ENCODE measurements around the gene TAS2R14.

The TAS2R14 gene

GRCh38 chr12:10909462-10909861 is 29.6 kb downstream of the TAS2R14 start, which contains the start of gene TAS2R13:
Gene TAS2R13, minus strand, starts transcription at chr12:10909562. Its CDS starts 264 bp downstream, at chr12:10909298.
- DNase-seq (ENCODE audit: extremely low read depth in 1 of 2, low read depth in 1 of 2) = no peak

DNA sequence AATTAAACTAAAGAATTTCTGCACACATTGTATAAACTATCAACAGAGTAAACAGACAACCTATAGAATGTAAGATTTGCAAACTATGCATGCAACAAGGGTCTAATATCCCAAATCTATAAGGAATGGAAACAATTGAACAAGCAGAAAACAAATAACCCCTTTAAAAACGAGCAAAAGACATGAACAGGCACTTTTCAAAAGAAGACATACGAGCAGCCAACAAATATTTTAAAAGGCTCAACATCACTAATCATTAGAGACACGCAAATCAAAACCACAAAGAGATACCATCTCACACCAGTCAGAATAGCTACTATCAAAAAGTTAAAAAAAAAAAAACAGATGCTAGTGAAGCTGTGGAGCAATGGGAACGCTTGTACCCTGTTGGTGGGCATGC is 34.4 kb downstream of the TAS2R14 start:
- DNase-seq (ENCODE audit: extremely low read depth in 1 of 2, low read depth in 1 of 2) = no peak

GRCh38 chr12:10901427-10901826 is 37.6 kb downstream of the TAS2R14 start:
- no peak for DNase-seq (ENCODE audit: extremely low read depth in 1 of 2, low read depth in 1 of 2)

DNA sequence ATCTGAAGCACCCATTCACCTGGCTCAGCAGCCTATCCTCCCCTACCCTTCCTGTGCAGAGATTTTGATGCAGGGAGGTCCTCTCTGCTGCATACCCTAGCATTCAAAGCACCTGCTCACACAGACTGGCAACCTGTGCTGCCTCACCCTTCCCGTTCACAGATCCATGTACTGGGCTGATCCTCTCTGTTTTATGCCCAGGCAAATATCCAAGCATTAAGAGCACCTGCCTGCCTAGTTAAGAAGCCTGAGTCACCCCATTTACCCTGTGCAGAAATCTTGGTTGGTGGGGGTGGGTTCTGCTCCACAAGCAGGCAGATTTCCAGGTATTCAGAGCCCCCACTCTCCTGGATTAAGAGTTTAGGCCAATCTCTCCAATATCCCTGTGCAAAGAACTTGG is 38.1 kb downstream of the TAS2R14 start:
- DNase-seq (ENCODE audit: extremely low read depth in 1 of 2, low read depth in 1 of 2) = no peak

- no peak for DNase-seq (ENCODE audit: extremely low read depth in 1 of 2, low read depth in 1 of 2)
These were observed 38.5 kb downstream of the TAS2R14 start for GRCh38 chr12:10900530-10900929.

- DNase-seq (ENCODE audit: extremely low read depth in 1 of 2, low read depth in 1 of 2) = no peak
These were observed 42.2 kb downstream of the TAS2R14 start for GRCh38 chr12:10896854-10897253.

GRCh38 chr12:10891937-10892336 is 47.1 kb downstream of the TAS2R14 start:
- no peak for DNase-seq (ENCODE audit: extremely low read depth in 1 of 2, low read depth in 1 of 2)

DNA sequence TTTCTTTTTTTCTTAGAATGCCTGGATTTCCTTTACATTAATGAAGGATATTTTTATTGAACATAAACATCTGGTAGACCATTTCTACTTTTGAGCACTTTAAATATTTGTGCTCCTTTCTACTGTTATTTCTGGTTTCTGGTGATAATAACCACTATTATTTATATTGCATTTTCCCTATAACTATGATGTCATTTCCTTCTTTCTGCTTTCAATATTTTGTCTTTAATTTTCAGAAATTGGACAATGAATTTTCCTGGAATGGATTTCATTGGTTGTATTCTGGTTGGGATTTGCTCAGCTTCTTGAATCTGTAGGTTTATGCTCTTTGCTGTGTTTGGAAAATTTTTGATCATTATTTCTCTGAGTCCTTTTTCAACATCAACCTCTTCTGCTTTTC is 49.8 kb downstream of the TAS2R14 start:
- DNase-seq (ENCODE audit: extremely low read depth in 1 of 2, low read depth in 1 of 2) = no peak
